DOHH2 (cell line): ENCODE data around the gene SYNCRIP.

Experiments used
- H3F3A ChIP-seq: fragments of 200-600 bp; sonication (generic), shearing (Covaris generic); 2 replicates; pipeline ENCODE4 v1.6.0; 2016; ENCODE audit warnings: antibody characterized with exemption, mild to moderate bottlenecking; ENCODE audit not compliant: control insufficient read depth, insufficient read depth
- H3K27ac ChIP-seq: fragments of 200-600 bp; sonication (generic); 2 replicates; pipeline ENCODE4 v1.5.1; 2014; ENCODE audit warnings: low read depth, mild to moderate bottlenecking, low read length, moderate library complexity
- H3K27me3 ChIP-seq: fragments of 200-600 bp; sonication (generic); 2 replicates; pipeline ENCODE4 v1.6.1; 2014; ENCODE audit warnings: mild to moderate bottlenecking, low read length, mixed read lengths; ENCODE audit not compliant: control insufficient read depth
- H3K36me3 ChIP-seq: fragments of 200-600 bp; sonication (generic); 2 replicates; pipeline ENCODE4 v1.6.1; 2014; ENCODE audit warnings: mild to moderate bottlenecking, low read length, moderate library complexity, mixed read lengths; ENCODE audit not compliant: control insufficient read depth
- H3K4me1 ChIP-seq: fragments of 200-600 bp; sonication (generic); 2 replicates; pipeline ENCODE4 v1.6.1; 2014; ENCODE audit warnings: mild to moderate bottlenecking, low read length, mixed read lengths; ENCODE audit not compliant: control insufficient read depth
- H3K4me2 ChIP-seq: fragments of 200-600 bp; sonication (generic); 2 replicates; pipeline ENCODE4 v1.6.0; 2014; ENCODE audit warnings: mild to moderate bottlenecking, low read length, moderate library complexity
- H3K4me3 ChIP-seq: fragments of 200-600 bp; sonication (generic); 2 replicates; pipeline ENCODE4 v1.5.1; 2014; ENCODE audit warnings: mild to moderate bottlenecking, low read length, mixed read lengths
- H3K79me2 ChIP-seq: fragments of 200-600 bp; sonication (generic); 2 replicates; pipeline ENCODE4 v1.6.1; 2014; ENCODE audit warnings: mild to moderate bottlenecking, low read length, mixed read lengths; ENCODE audit not compliant: control insufficient read depth
- H3K9me2 ChIP-seq: fragments of 200-600 bp; sonication (generic); replicated peaks from 2 replicates; pipeline ENCODE4 v1.6.1; 2014; ENCODE audit warnings: mild to moderate bottlenecking, low read length, mixed read lengths; ENCODE audit not compliant: control insufficient read depth
- H3K9me3 ChIP-seq: fragments of 200-600 bp; sonication (generic); 2 replicates; pipeline ENCODE4 v1.6.1; 2014; ENCODE audit warnings: antibody characterized with exemption, low read length, mixed read lengths; ENCODE audit not compliant: control insufficient read depth, insufficient read depth
- H4K20me1 ChIP-seq: fragments of 200-600 bp; sonication (generic); 2 replicates; pipeline ENCODE4 v1.6.0; 2014; ENCODE audit warnings: low read depth, mild to moderate bottlenecking, antibody characterized with exemption, low read length, moderate library complexity; ENCODE audit not compliant: control insufficient read depth, insufficient read depth
- EZH2phosphoT487 ChIP-seq: fragments of 200-600 bp; sonication (generic); IDR thresholded peaks from 2 replicates; pipeline ENCODE4 v1.6.1; 2017; ENCODE audit warnings: borderline replicate concordance, mild to moderate bottlenecking, antibody characterized with exemption, low read length, moderate library complexity, mixed read lengths
- TF ChIP-seq, protein P1 (sequence below): fragments of 200-600 bp; sonication (generic); IDR thresholded peaks from one replicate; pipeline ENCODE4 v1.5.1; 2014; ENCODE audit warnings: antibody characterized with exemption, mild to moderate bottlenecking, low read depth, low read length; ENCODE audit not compliant: poor library complexity, severe bottlenecking

Gene SYNCRIP

DNA sequence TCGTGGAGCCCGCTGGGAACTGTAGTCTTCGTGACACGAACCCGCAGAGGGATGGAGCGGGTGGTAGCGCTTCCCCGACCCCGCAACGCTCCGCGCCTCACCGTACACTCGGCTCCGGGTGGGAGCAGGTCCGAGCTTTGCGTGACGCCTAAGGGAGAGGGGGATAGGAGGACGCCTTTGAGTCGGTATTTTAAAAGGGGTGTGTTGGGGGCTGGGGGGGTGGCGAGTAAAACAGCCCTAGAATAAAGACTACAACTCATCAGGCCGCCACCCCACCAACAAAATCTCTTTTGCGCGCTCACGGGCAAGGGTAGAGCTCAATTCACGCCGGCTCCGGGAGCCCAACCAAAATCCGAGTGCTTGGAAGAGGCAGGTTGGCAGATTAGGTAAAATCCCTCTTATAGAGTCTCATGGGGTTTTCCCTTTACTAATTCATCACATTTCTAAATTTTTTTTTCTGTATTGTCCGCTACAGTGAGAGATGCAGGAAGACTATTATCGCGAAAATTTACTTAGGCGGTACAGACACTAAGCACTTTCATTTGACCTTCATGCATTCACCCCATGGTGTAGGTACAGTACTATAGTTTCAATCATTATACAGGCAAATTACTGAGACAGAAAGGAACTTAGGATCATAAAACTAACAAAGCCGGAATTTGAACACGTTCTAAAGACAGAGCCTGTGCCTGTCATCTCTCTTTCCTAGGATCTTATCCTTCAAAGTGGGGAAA is 48.3 kb downstream of the SYNCRIP start:
- H3K27me3 ChIP-seq = no peaks in the 10 kb centered on the region
- peak overlapping the region; percentile 83 for H3K4me3 ChIP-seq
- H3K9me2 ChIP-seq = no peaks in the 10 kb centered on the region
- peak overlapping the region; percentile 76 for H3K4me2 ChIP-seq
- peak overlapping the region; percentile 81 for H3K27ac ChIP-seq
- peaks cover 28% of the 10 kb centered on the region for H3K4me1 ChIP-seq
- no peaks in the 10 kb centered on the region for H4K20me1 ChIP-seq
- peaks cover 47% of the 10 kb centered on the region for H3F3A ChIP-seq
- peaks cover 27% of the 10 kb centered on the region for H3K36me3 ChIP-seq
- peaks cover 38% of the 10 kb centered on the region for H3K79me2 ChIP-seq
- TF ChIP-seq, protein P1, sequence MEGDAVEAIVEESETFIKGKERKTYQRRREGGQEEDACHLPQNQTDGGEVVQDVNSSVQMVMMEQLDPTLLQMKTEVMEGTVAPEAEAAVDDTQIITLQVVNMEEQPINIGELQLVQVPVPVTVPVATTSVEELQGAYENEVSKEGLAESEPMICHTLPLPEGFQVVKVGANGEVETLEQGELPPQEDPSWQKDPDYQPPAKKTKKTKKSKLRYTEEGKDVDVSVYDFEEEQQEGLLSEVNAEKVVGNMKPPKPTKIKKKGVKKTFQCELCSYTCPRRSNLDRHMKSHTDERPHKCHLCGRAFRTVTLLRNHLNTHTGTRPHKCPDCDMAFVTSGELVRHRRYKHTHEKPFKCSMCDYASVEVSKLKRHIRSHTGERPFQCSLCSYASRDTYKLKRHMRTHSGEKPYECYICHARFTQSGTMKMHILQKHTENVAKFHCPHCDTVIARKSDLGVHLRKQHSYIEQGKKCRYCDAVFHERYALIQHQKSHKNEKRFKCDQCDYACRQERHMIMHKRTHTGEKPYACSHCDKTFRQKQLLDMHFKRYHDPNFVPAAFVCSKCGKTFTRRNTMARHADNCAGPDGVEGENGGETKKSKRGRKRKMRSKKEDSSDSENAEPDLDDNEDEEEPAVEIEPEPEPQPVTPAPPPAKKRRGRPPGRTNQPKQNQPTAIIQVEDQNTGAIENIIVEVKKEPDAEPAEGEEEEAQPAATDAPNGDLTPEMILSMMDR = no peak
- TF ChIP-seq EZH2phosphoT487 = no peak
- no peaks in the 10 kb centered on the region for H3K9me3 ChIP-seq

DNA sequence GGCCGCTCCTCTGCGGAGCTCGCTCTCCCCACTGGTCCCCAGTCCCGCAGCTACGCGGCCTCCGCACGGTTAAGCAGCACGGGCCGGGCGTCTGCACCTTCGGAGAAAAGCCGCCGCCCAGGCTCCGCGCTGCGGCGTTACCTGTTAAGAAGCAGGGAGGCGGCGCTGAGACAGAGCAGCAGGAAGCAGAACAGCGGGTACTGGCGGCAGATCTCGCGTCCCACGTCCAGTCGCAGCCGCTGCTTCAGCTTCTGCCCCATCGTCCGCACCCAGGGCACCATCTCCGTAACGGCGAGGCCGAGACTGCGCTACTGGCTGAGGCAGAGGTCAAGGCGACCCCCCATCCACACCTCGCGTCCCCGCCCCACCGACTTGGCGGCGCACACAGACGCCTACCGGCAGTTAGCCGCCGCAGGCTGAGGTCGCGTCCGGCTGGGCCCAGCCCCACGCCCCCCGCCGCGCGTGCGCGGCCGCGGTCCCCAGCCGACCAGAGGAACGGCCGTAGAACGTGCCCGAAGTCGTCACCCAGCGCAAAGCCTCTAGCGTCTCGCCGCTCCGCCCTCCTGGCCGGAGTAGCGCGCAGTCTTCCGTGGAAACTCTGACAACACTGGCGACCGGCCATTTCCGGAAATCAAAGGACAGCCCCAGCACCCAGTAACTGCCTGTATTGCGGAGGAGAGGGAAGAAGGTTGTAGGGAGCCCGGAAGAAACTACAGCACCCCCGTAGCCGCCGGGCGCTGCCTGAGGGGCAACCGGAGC is 49.1 kb downstream of the SYNCRIP start, which contains the start of gene SNX14:
TSS of gene SNX14 (minus strand) at position 421 of the 759 bp plus-strand sequence. CDS start at position 281, 140 bp downstream.
- Histone ChIP-seq H4K20me1 (no peaks in the 10 kb centered on the region), H3K27me3 (no peaks in the 10 kb centered on the region), H3K9me3 (no peaks in the 10 kb centered on the region), H3K4me3 (peak within 1 kb of the TSS; percentile 83), H3K27ac (peak within 1 kb of the TSS; percentile 81), H3K4me2 (peak within 1 kb of the TSS; percentile 76), H3K79me2 (peaks cover 45% of the 10 kb centered on the region), H3K36me3 (peaks cover 27% of the 10 kb centered on the region), H3K9me2 (no peaks in the 10 kb centered on the region), H3K4me1 (peaks cover 28% of the 10 kb centered on the region), H3F3A (peaks cover 40% of the 10 kb centered on the region)
- no peak for TF ChIP-seq EZH2phosphoT487
- TF ChIP-seq, protein P1 = no peak

DNA sequence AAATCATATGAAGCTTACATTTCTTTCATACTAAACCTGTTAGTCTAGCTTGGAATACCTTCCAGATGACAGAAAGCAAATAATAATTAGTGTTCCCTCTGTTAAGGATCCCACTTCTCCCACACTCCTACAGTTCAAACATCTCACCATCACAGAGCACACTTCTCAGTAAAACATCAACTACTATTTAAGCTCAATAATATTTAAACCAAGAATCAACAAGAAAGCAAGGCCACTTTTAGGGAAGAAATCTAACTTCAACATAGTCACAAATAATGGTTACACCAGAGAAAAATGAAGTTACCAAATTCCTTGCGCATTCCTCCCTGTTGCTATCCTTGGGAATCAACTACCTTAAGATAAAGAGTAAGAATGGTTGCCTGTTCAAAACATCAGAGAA is 50.7 kb downstream of the SYNCRIP start:
- Histone ChIP-seq H3K27me3 (no peaks in the 10 kb centered on the region), H3K4me1 (peaks cover 28% of the 10 kb centered on the region), H3K9me3 (no peaks in the 10 kb centered on the region), H3K4me3 (peak overlapping the region; percentile 83), H3K27ac (no peak overlapping the region), H3K9me2 (no peaks in the 10 kb centered on the region), H3K36me3 (peaks cover 27% of the 10 kb centered on the region), H3K79me2 (peaks cover 57% of the 10 kb centered on the region), H4K20me1 (no peaks in the 10 kb centered on the region), H3K4me2 (peak overlapping the region; percentile 76), H3F3A (peaks cover 26% of the 10 kb centered on the region)
- TF ChIP-seq, protein P1 = no peak
